SJSA1 (cell line): ENCODE measurements around the gene GNAS-AS1. TPM values are rescaled to one million over a fixed set of nuclear protein-coding genes. Genes with fewer than 3 reads are reported as not detected.

ENCODE experiments used
- DNase-seq, 2 experiments: peaks; one replicate each; pipeline ENCODE4 v3.0.0-alpha.2; 2015 to 2020; ENCODE audit warnings: low spot score in 2 of 2, low read depth in 1 of 2
- H3K27ac ChIP-seq: fragments of 250-450 bp; sonication (Bioruptor Pico); 2 replicates; pipeline ENCODE4 v1.5.1; 2020; ENCODE audit warnings: mild to moderate bottlenecking, moderate library complexity
- H3K27me3 ChIP-seq: fragments of 250-450 bp; sonication (Bioruptor Pico); replicated peaks from 2 replicates; pipeline ENCODE4 v1.5.1; 2020; ENCODE audit warnings: mild to moderate bottlenecking, moderate library complexity
- H3K36me3 ChIP-seq: fragments of 250-450 bp; sonication (Bioruptor Pico); 2 replicates; pipeline ENCODE4 v1.5.1; 2020; ENCODE audit warnings: mild to moderate bottlenecking
- H3K4me1 ChIP-seq: fragments of 250-450 bp; sonication (Bioruptor Pico); replicated peaks from 2 replicates; pipeline ENCODE4 v1.6.1; 2021; ENCODE audit warnings: mild to moderate bottlenecking
- H3K4me3 ChIP-seq: fragments of 250-450 bp; sonication (Bioruptor Pico); 2 replicates; pipeline ENCODE4 v1.5.1; 2020; ENCODE audit warnings: mild to moderate bottlenecking
- H3K9me3 ChIP-seq: fragments of 250-450 bp; sonication (Bioruptor Pico); replicated peaks from 2 replicates; pipeline ENCODE4 v1.5.1; 2020; ENCODE audit warnings: mild to moderate bottlenecking
- total RNA-seq: library from RNA; depleted of rRNA; stranded (reverse); fragments of >200 nt; shearing (Covaris generic); gene quantifications from 2 replicates; pipeline ENCODE4 v1.2.3, GENCODE V29; 2014

The GNAS-AS1 gene
- total RNA-seq, 1 experiment from 2014 or later, result not detected

GRCh38 chr20:58793512-58794420 is 56.9 kb downstream of the GNAS-AS1 start:
- no peak overlapping the region for H3K4me3 ChIP-seq
- peaks cover 6% of the 10 kb centered on the region for H3K27me3 ChIP-seq
- DNase-seq, result no peak

GRCh38 chr20:58792426-58792825 is 58.3 kb downstream of the GNAS-AS1 start:
- H3K4me1 ChIP-seq, result no peaks in the 10 kb centered on the region
- H3K27me3 ChIP-seq, result peaks cover 6% of the 10 kb centered on the region
- DNase-seq, result no peak
- H3K27ac ChIP-seq, result no peak overlapping the region
- no peaks in the 10 kb centered on the region for H3K36me3 ChIP-seq
- no peak overlapping the region for H3K4me3 ChIP-seq
- H3K9me3 ChIP-seq, result no peaks in the 10 kb centered on the region

More at GRCh38 chr20:58793512-58794420, 56.9 kb downstream of the GNAS-AS1 start:
- Histone ChIP-seq H3K36me3 (no peaks in the 10 kb centered on the region), H3K9me3 (no peaks in the 10 kb centered on the region), H3K4me1 (no peaks in the 10 kb centered on the region), H3K27ac (no peak overlapping the region)

GRCh38 chr20:58791286-58791685 is 59.4 kb downstream of the GNAS-AS1 start:
- Histone ChIP-seq H3K9me3 (no peaks in the 10 kb centered on the region), H3K27ac (no peak overlapping the region), H3K4me1 (no peaks in the 10 kb centered on the region), H3K36me3 (no peaks in the 10 kb centered on the region), H3K4me3 (no peak overlapping the region), H3K27me3 (peaks cover 6% of the 10 kb centered on the region)
- no peak for DNase-seq

GRCh38 chr20:58790454-58790853 is 60.2 kb downstream of the GNAS-AS1 start:
- DNase-seq, result no peak
- Histone ChIP-seq H3K4me3 (no peak overlapping the region), H3K36me3 (no peaks in the 10 kb centered on the region), H3K27ac (no peak overlapping the region), H3K4me1 (no peaks in the 10 kb centered on the region), H3K9me3 (no peaks in the 10 kb centered on the region), H3K27me3 (peaks cover 6% of the 10 kb centered on the region)

- H3K27me3 ChIP-seq, result peaks cover 8% of the 10 kb centered on the region
- H3K9me3 ChIP-seq, result no peaks in the 10 kb centered on the region
- no peak overlapping the region for H3K4me3 ChIP-seq
- no peaks in the 10 kb centered on the region for H3K4me1 ChIP-seq
- no peak for DNase-seq
- H3K36me3 ChIP-seq, result no peaks in the 10 kb centered on the region
- H3K27ac ChIP-seq, result no peak overlapping the region
Measured at GRCh38 chr20:58788896-58789544, 61.7 kb downstream of the GNAS-AS1 start.

- Histone ChIP-seq H3K36me3 (no peaks in the 10 kb centered on the region), H3K9me3 (no peaks in the 10 kb centered on the region), H3K4me3 (no peak overlapping the region), H3K27me3 (peaks cover 23% of the 10 kb centered on the region), H3K27ac (no peak overlapping the region), H3K4me1 (no peaks in the 10 kb centered on the region)
- no peak for DNase-seq
Measured at GRCh38 chr20:58787211-58788005, 63.3 kb downstream of the GNAS-AS1 start.

GRCh38 chr20:58784321-58785074 is 66.2 kb downstream of the GNAS-AS1 start:
- H3K9me3 ChIP-seq, result no peaks in the 10 kb centered on the region
- H3K4me3 ChIP-seq, result no peak overlapping the region
- peaks cover 35% of the 10 kb centered on the region for H3K27me3 ChIP-seq
- no peaks in the 10 kb centered on the region for H3K4me1 ChIP-seq
- no peaks in the 10 kb centered on the region for H3K36me3 ChIP-seq
- H3K27ac ChIP-seq, result no peak overlapping the region
- DNase-seq, result no peak

- Histone ChIP-seq H3K4me1 (no peaks in the 10 kb centered on the region), H3K4me3 (no peak overlapping the region), H3K36me3 (no peaks in the 10 kb centered on the region), H3K9me3 (no peaks in the 10 kb centered on the region), H3K27me3 (peaks cover 41% of the 10 kb centered on the region), H3K27ac (no peak overlapping the region)
- DNase-seq, result no peak
Measured at GRCh38 chr20:58783511-58784011, 67.1 kb downstream of the GNAS-AS1 start.

GRCh38 chr20:58781138-58781537 is 69.6 kb downstream of the GNAS-AS1 start:
- Histone ChIP-seq H3K36me3 (no peaks in the 10 kb centered on the region), H3K4me1 (no peaks in the 10 kb centered on the region), H3K27ac (no peak overlapping the region), H3K27me3 (peaks cover 41% of the 10 kb centered on the region), H3K9me3 (no peaks in the 10 kb centered on the region), H3K4me3 (no peak overlapping the region)
- DNase-seq, result no peak

- Histone ChIP-seq H3K27ac (no peak overlapping the region), H3K4me3 (no peak overlapping the region), H3K4me1 (no peaks in the 10 kb centered on the region), H3K36me3 (no peaks in the 10 kb centered on the region), H3K27me3 (peaks cover 36% of the 10 kb centered on the region), H3K9me3 (no peaks in the 10 kb centered on the region)
- DNase-seq, result no peak
Measured at GRCh38 chr20:58778760-58779159, 71.9 kb downstream of the GNAS-AS1 start.

GRCh38 chr20:58777657-58778056 is 73.0 kb downstream of the GNAS-AS1 start:
- Histone ChIP-seq H3K36me3 (no peaks in the 10 kb centered on the region), H3K27ac (no peak overlapping the region), H3K9me3 (no peaks in the 10 kb centered on the region), H3K4me3 (no peak overlapping the region), H3K27me3 (peaks cover 26% of the 10 kb centered on the region), H3K4me1 (no peaks in the 10 kb centered on the region)
- DNase-seq, result no peak

GRCh38 chr20:58776109-58776508 is 74.6 kb downstream of the GNAS-AS1 start:
- H3K27ac ChIP-seq, result no peak overlapping the region
- H3K4me3 ChIP-seq, result no peak overlapping the region
- peaks cover 15% of the 10 kb centered on the region for H3K27me3 ChIP-seq
- no peaks in the 10 kb centered on the region for H3K9me3 ChIP-seq
- no peak for DNase-seq
- no peaks in the 10 kb centered on the region for H3K36me3 ChIP-seq
- no peaks in the 10 kb centered on the region for H3K4me1 ChIP-seq

- no peak for DNase-seq
- H3K36me3 ChIP-seq, result no peaks in the 10 kb centered on the region
- H3K27ac ChIP-seq, result no peak overlapping the region
- no peaks in the 10 kb centered on the region for H3K9me3 ChIP-seq
- H3K4me3 ChIP-seq, result no peak overlapping the region
- H3K4me1 ChIP-seq, result no peaks in the 10 kb centered on the region
- peaks cover 7% of the 10 kb centered on the region; the same call in 1 of the 2 replicates for H3K27me3 ChIP-seq
Measured at GRCh38 chr20:58775371-58775770, 75.3 kb downstream of the GNAS-AS1 start.
